ENCODE data around the gene SUGCT.

Gene SUGCT

DNA sequence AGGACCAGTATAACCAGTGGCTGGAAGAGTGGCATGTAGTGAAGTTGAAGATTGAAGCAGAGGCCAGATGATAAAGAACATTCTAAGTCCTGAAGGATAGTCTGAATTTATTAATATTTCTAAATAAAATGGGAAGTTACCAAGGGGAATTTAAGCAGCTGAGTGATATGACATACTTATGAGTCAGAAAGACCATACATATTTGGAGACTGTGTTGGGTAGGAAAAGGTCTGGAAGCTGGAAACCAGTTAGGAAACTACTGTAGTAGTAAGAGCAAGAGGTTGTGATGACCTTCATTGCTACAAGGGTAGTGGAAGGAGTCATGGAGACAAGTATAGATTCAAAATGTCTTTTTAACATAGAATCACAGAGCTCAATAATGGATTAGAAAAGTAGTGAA lies 752.3 kb downstream of the SUGCT start:
- no peak for DNase-seq (ENCODE audit: low read depth in 3 of 3, low spot score in 1 of 3)

DNA sequence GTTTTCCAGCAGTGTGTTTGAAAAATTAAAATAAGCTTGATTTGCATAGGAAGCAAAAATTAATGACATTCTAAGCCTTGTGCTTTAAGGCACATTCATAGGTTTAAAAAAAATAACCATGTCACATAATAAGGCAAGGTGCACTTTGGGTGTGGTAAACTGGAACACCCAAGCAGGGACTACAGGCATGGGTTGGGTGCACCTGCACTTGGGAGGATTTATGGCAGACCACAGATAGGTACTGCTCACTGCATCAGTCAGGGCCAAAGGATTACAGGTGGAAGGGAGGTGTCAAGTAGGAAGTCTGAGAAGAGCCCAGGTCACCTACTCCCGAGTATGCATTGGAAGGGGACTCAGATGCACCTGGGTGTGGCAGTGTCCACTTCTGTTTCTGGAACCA lies 753.7 kb downstream of the SUGCT start:
- no peak for DNase-seq (ENCODE audit: low read depth in 3 of 3, low spot score in 1 of 3)

DNA sequence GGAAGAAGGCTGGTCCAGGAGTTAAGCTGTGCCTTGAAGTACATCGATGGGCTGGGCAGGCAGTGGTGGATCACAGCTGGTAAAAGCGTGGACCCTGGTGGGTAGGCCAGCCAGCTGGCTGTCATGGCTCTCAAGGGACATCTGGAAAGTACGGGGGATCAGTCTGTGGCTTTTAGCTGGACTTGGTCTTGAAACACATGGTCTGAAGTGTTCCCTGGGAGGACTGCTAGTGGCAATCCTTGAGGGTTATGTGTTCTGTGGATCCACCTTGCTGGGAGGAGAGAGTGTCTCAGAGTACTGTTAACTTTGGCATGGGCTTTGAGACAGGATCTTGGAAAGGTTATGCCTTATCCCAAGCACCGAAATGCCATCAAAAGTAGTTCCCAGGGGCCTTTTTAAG lies 754.3 kb downstream of the SUGCT start:
- DNase-seq (ENCODE audit: low read depth in 3 of 3, low spot score in 1 of 3): no peak

DNA sequence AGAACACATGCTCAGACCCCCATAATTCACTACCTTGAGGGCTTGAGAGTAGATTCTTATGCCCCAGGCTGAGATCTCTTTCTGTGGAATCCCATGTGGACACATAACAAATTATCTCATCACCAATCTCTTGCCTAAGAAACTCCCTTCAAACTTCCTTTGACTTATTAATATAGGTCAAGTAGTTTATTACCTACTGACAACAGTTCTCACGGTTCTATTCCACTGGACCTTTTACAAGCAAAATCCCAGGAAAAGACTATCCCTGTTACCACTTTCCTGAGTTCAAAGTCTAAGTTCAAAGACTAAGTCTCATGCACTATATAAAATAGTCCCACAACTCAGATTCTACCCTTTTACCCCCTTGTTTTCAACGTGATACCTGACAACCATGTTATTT lies 754.7 kb downstream of the SUGCT start:
- no peak for DNase-seq (ENCODE audit: low read depth in 3 of 3, low spot score in 1 of 3)

DNA sequence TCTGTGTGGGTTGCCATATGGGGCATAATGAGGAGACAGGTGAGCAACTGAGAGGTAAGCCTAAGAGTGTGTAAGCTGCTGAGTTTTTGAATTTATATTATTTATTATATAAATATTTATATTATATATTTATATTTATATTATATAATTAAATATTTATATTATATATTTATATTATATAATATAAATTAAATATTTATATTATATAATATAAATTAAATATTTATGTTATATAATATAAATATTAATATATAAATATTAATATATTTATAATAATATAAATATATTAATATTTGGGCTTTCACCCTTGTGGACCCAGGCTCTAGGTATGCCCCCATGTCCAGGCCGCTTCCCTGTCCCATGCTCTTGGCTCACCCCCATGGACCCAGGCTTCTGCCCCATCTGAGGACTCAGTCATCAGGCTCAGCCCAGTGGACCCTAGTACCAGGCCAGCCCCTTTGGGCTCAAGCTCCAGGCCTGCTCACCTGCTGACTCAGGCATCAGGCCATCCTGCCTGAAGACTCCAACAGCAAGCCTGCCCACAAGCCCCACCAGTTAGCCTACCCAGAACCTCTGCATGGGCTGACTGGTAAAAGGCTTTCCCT lies 755.4 kb downstream of the SUGCT start:
- no peak for DNase-seq (ENCODE audit: low read depth in 3 of 3, low spot score in 1 of 3)

DNA sequence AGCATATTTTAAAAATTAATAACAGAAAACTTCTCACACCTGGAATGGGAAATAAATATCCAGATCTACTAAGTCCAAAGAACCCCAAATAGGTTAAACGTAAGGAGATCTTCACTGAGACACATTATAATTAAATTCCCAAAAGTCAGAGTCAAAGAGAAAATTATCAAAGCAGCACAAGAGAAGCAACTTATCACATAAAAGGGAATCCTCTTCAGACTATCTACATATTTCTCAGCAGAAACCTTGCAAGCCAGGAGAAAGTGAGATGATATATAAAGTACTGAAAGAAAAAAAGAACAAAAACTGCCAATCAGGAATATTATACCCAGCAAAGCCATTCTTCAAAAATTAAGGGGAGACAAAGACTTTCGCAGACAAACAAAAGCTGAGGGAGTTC lies 756.4 kb downstream of the SUGCT start:
- DNase-seq (ENCODE audit: low read depth in 3 of 3, low spot score in 1 of 3): no peak

DNA sequence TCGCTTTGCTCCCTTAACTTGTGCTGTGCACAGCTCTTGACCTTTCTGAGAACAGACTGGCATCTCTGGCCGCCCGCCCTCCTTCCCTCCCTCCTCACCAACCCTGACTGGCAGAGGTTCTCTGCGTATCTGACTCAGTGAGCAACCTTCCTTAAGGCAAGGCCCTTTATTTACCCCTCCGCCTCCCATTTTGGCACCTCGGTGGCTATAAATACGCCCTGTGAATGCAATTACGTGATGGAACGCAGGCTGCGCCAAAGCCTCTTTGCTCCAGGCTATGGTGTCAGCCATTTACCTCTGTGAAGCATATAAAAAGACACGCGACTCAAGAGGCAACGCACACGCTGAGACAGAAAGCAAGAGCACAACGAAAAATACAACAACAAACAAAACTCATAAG lies 764.3 kb downstream of the SUGCT start:
- DNase-seq (ENCODE audit: low read depth in 3 of 3, low spot score in 1 of 3): no peak

DNA sequence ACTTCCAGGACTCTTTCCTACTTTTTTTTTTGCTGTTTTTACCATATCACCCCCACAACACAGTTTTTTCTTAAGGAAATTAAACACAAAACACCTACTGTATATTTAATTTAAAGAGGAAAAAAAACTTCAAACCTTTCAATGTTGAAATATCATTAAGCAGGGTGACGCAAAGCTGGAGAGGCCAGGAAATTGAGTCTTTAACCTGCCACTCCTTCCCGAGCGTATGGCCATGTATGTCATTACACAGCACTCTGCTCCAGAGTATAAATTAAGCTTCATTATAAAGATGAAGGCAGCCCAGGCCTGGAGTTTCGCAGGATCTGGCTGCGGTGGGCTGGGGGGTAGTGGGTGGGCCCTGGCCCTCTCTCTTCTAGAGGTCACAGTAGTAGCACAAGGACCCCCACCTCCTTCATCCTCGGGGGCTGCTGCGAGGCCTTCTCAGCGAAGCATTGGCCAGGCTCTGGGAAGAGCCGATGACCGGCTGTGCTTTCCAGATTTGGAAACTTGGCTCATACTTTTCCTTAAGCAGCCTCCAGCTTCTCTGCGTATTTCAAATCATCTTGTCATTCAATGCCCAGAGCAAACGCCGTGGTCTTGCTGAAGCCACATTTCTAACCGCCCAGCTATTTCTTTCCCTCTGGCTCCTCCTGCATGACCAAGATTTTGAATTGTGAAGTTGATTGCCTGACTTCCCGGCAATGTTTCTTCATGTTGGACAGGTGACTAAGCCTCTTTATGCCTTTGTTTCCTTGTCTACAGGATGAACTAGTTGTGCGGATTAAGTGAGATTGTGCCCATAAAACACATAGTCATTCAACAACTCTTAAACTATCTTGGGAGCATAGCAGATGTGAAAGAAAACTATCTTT lies 765.1 kb downstream of the SUGCT start:
- DNase-seq (ENCODE audit: low read depth in 3 of 3, low spot score in 1 of 3): no peak

DNA sequence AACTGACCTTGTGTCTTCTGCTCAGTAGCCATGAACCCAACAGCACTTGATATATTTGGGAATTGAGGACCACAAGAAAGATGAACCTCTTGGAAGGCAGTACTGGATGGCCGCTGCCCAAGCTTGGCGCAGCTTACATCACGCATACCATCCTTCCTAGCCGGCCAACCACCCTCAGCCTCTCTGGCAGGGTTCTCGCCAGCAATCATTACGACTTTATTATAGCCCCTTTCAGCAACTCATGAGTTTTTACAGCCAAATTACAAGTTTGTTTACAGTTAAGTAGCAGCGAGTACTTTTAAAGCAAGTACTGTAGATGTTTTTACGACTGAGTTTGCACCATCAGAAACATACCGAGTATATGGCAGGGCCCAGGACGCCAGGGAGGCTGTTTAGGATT lies 769.1 kb downstream of the SUGCT start:
- no peak for DNase-seq (ENCODE audit: low read depth in 3 of 3, low spot score in 1 of 3)

DNA sequence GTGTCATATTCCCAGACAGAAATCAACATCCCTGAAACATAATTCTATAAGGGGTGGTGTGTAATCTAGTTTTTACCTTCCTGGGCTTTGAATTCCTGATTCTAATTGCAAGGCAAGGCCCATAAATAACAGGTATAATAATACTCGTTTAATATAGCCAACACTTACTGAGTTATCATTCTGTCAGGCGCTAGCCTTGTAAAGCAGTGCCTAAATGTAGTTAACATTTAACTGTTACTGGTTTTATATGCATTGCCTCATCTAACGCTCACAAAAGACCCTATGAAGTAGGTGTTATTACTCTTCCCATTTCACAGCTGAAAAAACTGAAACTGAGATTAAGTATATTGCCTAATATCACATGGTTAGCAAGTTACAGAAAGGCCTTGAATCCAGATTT lies 772.5 kb downstream of the SUGCT start:
- no peak for DNase-seq (ENCODE audit: low read depth in 3 of 3, low spot score in 1 of 3)

DNA sequence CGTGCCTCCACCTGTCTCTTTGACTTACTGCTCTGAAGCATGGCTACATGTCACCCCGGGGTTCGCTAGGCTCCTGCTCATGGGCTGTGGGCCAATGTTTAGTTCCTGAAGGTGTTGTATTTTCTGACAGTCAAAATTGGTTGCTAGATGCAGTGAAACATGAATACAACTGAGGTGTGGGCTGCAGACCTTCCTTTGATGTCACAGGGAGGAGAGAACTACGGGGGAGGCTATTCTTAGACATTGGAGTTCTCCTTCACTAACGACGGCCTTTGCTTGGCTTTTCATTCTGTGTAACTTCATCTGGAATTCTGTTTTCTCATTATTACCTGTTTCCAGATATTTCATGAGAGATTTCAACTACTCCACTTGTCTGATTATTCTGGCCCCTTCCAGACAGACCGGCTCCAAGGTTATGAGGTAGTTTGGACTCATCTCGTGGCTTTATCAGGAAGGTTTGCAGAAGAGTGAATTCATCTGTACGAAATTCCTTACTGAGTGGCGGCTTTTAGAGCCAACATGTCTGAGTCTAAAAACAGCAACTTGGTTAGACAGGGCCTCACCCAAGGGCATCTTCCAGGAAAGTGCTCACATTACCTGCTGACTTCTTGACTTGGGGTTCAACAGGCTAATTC lies 774.7 kb downstream of the SUGCT start:
- DNase-seq (ENCODE audit: low read depth in 3 of 3, low spot score in 1 of 3): no peak
